ENCODE results near the gene ABAT.

DNA sequence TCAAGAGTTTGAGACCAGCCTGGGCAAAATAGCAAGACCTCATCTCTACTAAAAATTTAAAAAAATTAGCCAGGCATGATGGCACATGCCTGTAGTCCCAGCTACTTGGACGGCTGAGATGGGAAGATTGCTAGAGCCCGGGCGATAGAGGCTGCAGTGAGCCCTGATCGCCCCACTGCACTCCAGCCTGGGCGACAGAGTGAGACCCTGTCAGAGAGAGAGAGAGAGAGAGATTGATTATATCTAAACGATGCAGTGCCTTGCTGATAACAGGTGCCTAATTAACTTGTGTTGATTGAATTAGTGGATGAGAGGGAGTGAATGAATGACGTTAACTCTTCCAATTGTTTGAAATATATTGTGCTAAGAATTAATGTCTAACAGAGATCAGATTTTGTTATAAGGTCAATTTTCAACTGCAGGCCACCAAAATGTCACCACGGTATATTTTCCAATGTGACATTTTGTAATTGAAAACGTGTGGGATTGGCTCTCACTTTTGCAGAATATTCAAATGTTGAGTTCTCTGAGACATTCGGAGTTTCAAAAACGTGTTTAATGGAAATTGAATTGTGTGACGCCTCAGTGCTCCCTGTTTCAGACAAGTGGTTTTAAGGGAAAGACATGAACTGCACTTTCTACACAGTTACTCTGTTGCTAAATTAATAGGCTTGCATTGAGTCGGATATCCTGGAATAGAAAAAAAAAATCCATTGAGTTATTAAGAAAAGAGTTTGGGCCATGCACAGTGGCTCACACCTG is 53.6 kb downstream of the ABAT start:
- TF ChIP-seq, protein P1, sequence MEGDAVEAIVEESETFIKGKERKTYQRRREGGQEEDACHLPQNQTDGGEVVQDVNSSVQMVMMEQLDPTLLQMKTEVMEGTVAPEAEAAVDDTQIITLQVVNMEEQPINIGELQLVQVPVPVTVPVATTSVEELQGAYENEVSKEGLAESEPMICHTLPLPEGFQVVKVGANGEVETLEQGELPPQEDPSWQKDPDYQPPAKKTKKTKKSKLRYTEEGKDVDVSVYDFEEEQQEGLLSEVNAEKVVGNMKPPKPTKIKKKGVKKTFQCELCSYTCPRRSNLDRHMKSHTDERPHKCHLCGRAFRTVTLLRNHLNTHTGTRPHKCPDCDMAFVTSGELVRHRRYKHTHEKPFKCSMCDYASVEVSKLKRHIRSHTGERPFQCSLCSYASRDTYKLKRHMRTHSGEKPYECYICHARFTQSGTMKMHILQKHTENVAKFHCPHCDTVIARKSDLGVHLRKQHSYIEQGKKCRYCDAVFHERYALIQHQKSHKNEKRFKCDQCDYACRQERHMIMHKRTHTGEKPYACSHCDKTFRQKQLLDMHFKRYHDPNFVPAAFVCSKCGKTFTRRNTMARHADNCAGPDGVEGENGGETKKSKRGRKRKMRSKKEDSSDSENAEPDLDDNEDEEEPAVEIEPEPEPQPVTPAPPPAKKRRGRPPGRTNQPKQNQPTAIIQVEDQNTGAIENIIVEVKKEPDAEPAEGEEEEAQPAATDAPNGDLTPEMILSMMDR (IDR thresholded peaks at IDR 0.05 in 4 of 5, conservative IDR thresholded peaks at IDR 0.05 in 1 of 5) = no peak
- no peak for TF ChIP-seq POLR2A (IDR thresholded peaks at IDR 0.05)

Data from gastrocnemius medialis (tissue), 4 donors.